VCaP (cell line): Measurements from ENCODE around the gene OR7C1.

ENCODE experiments used
- H3K27ac ChIP-seq: fragments of 450-650 bp; 2 replicates; pipeline ENCODE4 v1.5.1; 2017
- CTCF ChIP-seq: fragments of 450-650 bp; conservative IDR thresholded peaks from 2 replicates; pipeline ENCODE4 v1.5.1; 2017; ENCODE audit warnings: mild to moderate bottlenecking, moderate library complexity

The OR7C1 gene

GRCh38 chr19:14764401-14764800, 70.6 kb downstream of the OR7C1 start:
- TF ChIP-seq CTCF = no peak
- H3K27ac ChIP-seq = no peak overlapping the region

- no peak for TF ChIP-seq CTCF
- no peak overlapping the region for H3K27ac ChIP-seq
Observed at GRCh38 chr19:14763497-14764145, 71.4 kb downstream of the OR7C1 start.

- no peak for TF ChIP-seq CTCF
- no peak overlapping the region for H3K27ac ChIP-seq
Observed at GRCh38 chr19:14762111-14762510, 72.9 kb downstream of the OR7C1 start.

GRCh38 chr19:14761607-14762006, 73.4 kb downstream of the OR7C1 start:
- no peak for TF ChIP-seq CTCF

GRCh38 chr19:14758816-14759215, 76.2 kb downstream of the OR7C1 start:
- TF ChIP-seq CTCF = no peak
- H3K27ac ChIP-seq = peak overlapping the region; percentile 12; the same call in 1 of the 2 replicates

More at GRCh38 chr19:14761607-14762006, 73.4 kb downstream of the OR7C1 start:
- no peak overlapping the region for H3K27ac ChIP-seq

GRCh38 chr19:14748601-14749000, 86.4 kb downstream of the OR7C1 start:
- no peak overlapping the region for H3K27ac ChIP-seq
- no peak for TF ChIP-seq CTCF
